ENCODE results near the gene ACSL4.
"Not testable (repeated sequence)": the region's sequence is repeated elsewhere in the genome, so short reads cannot be mapped to it uniquely, and the experiment has no call there.

The ACSL4 gene

GRCh38 chrX:109732807-109733612, at the start of gene ACSL4:
ACSL4 (minus strand) TSS chrX:109733257; CDS start chrX:109683363, 49,894 bp downstream.
- no peak for FAIRE-seq

- FAIRE-seq = no peak
Measured at GRCh38 chrX:109777749-109778148, 44.7 kb upstream of the ACSL4 start.

DNA sequence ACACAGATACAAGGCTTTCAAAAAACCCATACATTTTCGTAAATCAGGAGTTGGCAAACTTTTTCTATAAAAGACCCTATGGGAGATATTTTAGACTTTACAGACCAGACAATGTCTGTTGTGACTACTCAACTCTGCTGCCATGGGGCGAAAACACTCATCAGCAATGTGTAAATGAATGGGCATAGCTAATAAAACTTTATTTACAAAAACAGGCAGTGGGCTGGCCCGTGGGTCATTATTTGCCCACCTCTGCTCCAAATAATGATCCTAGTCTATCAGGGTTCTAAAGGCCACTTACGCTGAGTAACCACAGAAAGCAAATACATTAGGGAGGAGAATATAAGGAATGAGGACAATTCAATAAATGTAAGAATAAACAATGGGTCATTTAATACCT, 43.9 kb upstream of the ACSL4 start:
- FAIRE-seq = no peak

DNA sequence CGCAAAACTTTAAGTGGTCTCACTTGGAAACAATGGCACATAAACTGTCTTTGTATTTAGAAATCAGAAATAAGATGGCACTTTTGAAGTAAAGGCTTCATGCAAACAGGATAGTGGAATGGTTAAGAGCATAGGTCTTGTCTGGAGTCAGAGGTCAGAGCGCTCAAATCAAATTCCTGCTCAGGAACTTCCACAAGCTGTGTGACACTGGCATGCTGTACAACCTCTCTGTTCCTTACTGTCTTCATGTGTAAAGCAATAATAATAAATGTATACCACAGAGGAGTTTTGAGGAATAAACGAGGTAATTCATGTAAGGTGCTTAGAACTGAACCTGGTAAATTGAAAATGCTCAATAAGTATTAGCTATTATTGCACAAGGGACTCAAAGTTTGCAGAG, 43.4 kb upstream of the ACSL4 start:
- no peak for FAIRE-seq

DNA sequence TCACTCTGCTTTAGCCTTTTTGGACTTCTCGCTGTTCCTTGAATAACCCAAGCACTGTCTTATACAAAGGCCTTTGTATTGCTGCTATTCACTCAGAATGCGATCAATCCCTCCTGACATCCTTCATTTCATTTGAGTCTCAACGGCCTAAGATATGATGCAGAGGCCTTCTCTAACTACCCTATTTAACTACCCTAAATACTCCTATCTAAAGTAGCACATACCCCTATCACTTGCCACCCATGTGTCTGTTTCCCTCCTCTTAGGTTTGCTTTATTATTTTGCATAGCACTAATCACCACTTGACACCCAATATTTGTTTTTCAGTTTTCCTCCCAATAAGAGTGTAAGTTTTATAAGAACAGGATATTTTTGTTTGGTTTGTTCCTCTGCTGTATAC, 42.3 kb upstream of the ACSL4 start:
- FAIRE-seq = no peak

DNA sequence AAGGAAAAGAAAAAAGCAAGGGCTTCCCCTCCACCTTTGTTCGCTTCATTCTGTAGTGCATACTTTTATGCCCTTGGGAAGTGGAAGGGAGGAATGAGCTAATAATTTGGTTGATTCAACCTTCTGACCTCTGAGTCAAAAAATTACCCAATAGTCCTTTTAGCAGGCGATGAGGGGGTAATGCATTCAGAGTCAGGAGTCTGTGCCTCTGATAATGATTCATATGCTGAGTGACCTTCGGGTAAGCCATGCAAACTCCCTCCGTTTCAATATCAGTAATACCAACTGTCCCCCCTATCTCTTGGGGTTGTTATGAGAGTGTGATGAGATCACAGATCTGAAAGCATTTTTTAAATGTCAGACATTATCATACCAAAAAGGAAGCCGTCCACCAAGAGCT, 41.6 kb upstream of the ACSL4 start:
- no peak for FAIRE-seq

- no peak for FAIRE-seq
Measured at GRCh38 chrX:109774136-109774535, 41.1 kb upstream of the ACSL4 start.

- no peak for FAIRE-seq
Measured at GRCh38 chrX:109773374-109773773, 40.3 kb upstream of the ACSL4 start.

- no peak for FAIRE-seq
Measured at GRCh38 chrX:109770780-109771179, 37.7 kb upstream of the ACSL4 start.

GRCh38 chrX:109760922-109761250, 27.8 kb upstream of the ACSL4 start:
- FAIRE-seq = no peak

DNA sequence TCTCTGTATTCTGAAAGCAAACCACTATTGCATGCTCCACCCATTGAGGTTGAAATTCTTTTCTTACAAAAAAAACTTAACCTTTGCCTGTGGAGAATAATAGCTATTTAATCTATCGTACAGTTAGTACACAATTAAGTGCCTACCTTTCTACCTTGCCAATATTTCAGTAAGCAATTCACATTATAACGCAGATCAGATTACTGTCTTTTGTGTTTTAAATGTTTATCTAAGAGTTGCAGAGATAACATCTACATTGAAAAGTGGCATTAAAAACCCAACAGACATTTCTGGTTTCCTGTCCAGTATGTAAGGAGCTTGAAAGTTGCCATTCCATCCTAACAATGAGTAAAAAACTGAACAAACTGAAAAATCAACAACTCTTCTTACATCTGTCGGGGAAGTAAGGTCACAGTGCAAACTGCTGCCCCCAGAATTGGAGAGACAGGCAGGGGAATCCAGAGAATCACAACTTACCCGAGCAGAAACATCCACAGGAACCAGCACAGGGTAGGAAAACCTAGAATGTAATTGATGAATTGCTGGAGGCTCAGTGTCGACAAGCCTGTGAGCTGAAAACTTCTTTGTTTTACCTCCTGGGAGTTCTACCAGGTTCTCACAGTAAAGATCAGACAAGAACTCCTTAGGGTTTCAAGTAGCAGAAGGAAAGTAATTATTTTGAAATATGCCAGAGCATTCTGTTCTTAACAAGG, 27.3 kb upstream of the ACSL4 start:
- no peak for FAIRE-seq

DNA sequence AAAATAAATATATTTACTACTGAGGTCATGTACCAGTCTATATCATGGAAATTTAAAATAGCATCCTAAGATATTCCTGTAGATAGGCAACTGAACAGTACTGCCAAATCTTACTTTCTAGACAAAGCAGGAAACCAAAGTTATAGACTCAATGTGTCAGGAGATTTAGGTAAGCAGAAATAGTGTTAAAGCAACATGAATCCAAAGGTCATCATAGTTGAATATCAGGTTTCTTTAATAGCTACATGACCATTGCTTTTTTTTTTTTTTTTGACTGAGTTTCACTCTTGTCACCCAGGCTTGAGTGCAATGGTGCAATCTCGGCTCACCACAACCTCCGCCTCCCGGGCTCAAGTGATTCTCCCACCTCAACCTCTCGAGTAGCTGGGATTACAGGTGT, 20.2 kb upstream of the ACSL4 start:
- no peak for FAIRE-seq

DNA sequence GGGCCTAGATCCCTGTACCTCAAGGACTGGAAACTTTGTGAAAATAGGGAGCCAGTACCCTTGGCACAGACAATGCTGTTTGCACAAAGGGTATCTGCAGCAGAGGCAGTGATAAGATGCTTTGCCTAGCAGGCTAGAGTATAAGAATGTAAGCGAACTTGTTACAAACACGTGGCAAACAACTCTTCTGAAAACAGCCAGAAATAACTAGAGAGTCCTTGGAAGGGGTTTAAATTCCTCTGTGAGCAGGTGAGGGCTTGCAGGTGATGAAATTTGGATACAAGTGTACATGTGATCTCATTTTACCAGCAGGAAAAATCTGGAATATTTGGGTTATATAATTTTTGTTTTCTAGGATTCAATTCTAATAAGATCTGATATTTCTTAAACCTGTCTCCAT, 18.6 kb upstream of the ACSL4 start:
- no peak for FAIRE-seq

- FAIRE-seq = no peak
Measured at GRCh38 chrX:109749207-109749606, 16.1 kb upstream of the ACSL4 start.

GRCh38 chrX:109747681-109748080, 14.6 kb upstream of the ACSL4 start:
- FAIRE-seq = no peak

GRCh38 chrX:109742722-109743121, 9.7 kb upstream of the ACSL4 start:
- FAIRE-seq = peak; percentile 80

DNA sequence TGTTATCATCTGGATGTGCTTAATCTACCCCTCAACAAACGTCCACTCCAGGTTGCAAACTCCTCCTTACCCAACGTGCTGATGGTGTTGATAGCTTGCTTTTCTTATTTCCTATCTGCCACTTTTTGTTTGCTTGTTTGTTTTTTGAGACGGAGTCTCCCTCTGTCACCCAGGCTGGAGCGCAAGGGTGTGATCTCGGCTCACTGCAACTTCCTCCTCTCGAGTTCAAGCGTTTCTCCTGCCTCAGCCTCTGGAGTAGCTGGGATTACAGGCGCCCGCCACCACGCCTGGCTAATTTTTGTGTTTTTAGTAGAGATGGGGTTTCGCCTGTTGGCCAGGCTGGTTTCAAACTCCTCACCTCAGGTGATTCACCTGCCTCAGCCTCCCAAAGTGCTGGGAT, 7.8 kb upstream of the ACSL4 start:
- not testable (repeated sequence) for FAIRE-seq

GRCh38 chrX:109740433-109740809, 7.4 kb upstream of the ACSL4 start:
- no peak for FAIRE-seq

GRCh38 chrX:109739625-109740432, 6.8 kb upstream of the ACSL4 start:
- peak; percentile 49 for FAIRE-seq

DNA sequence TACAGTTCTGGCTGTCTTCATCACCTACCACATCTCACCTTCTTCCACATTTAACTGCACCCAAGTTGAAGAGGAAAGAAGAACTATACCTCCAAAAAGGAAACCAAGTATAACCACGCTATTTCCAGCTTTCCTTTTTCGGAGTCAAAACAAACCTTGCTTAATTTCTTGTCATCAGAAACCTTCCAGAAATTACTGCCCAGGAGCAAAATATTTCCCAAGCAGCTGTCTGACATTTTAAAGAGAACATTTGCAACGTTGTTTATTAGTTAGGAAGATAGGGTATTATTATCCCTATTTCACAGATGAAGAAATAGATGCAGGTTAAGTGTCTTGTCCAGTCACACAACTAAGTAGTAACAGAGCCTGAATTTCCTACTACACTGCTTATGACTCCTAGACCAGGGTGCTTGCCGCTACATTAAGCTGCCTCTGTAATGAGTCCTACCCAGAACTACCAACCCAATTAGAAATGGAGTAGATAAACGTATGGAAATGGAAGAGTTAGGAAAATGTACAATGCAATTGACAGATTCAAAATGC, 2.2 kb upstream of the ACSL4 start:
- FAIRE-seq = no peak

DNA sequence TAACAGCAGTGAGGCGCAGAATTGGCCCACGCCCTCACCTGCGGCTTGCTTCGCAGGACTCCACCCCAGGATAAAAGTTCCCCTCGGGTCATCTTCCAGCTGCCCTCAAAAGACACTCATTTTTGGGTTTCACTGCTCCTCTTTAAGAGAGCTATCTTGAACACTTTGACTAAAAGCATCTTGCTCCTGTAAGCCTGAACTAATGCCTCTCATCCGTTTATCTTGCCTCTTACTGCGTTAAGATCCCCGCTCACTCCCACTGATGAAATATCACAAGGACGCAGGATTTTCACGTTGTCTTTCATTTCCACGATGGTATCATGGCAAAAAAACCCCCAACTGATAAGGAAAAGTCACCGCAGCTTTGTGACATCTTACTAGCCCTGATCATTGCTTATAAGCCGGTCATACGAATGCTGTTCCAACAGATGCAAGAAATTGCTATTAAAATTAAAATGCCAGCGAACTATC, 591 bp upstream of the ACSL4 start:
- FAIRE-seq = no peak

DNA sequence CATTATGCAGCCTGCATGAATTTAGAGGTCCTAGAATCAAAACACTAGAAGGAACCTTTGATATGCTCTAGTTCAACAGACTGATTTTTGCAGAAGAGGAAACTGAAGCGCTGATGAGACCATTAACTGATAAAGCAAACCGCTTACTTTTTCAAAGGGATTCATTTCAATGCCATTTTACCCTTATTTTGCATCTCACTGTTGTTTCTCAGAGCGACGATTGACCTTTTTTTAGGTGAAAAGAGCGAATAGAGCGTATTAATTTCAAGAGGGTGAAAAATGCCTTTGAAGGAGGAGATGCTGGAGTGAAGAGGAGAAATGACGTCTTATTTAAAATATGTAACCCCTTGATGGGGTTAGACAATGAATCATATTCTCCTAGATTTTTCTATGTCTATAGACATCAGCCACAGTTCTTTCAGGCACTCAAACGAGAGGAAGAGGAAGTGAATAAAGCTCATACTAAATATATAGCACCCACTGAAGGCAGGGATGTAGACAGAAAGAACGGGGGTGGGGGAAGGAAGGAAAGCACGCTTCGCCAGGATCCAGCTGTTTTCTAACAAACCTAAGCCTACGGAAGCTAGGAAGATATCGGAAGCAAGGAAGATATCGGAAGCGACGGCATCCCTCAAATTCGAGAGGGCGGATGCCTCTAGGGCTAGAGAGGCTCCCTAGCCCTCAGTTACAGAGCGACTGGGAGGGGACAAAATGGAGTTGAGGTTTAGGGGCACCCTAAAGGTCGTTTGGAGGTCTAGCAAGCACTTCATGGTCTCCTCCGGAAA, 848 bp downstream of the ACSL4 start:
- no peak for FAIRE-seq
